HFFc6 (cell line): Measurements from ENCODE around the gene STK25. TPM values are rescaled to one million over a fixed set of nuclear protein-coding genes. Genes with fewer than 3 reads are reported as not detected.

Experiments
- DNase-seq: peaks from one replicate; pipeline ENCODE4 v3.0.0-alpha.2; 2018
- H3K27ac Mint-ChIP-seq: 2 replicates; pipeline ENCODE4 v1.8.0; 2020; ENCODE audit warnings: mild to moderate bottlenecking, mixed read lengths
- H3K27me3 Mint-ChIP-seq: 2 replicates; pipeline ENCODE4 v1.8.0; 2021; ENCODE audit warnings: mild to moderate bottlenecking, moderate library complexity, mixed read lengths; ENCODE audit not compliant: insufficient read depth
- H3K36me3 Mint-ChIP-seq: 2 replicates; pipeline ENCODE4 v1.8.0; 2021; ENCODE audit warnings: low read depth, mixed read lengths
- H3K4me1 Mint-ChIP-seq: 2 replicates; pipeline ENCODE4 v1.8.0; 2020; ENCODE audit warnings: low read depth, mixed read lengths
- H3K4me3 Mint-ChIP-seq: 2 replicates; pipeline ENCODE4 v1.8.0; 2020; ENCODE audit warnings: mild to moderate bottlenecking, moderate library complexity, mixed read lengths
- H3K9me3 Mint-ChIP-seq: 2 replicates; pipeline ENCODE4 v1.8.0; 2020; ENCODE audit warnings: mild to moderate bottlenecking, mixed read lengths
- total RNA-seq, 6 experiments: library from RNA; stranded (reverse); fragmentation: NEBNext Ultra II Directional; extraction: Animal tissue kit (Norgen Biotek cat#: 25700); gene quantifications; 2 replicates in 1 of 6; 3 replicates in 5 of 6; pipeline ENCODE4 v1.2.3, GENCODE V29; 2021
- TF ChIP-seq, protein P1 (sequence below): fragments of 200-600 bp; sonication (generic); IDR thresholded peaks from 2 replicates; pipeline ENCODE4 v1.5.0; 2021; ENCODE audit warnings: antibody characterized with exemption, mild to moderate bottlenecking

STK25 gene
- total RNA-seq, 6 experiments from 2014 or later: 129 to 159 (median 150) TPM

DNA sequence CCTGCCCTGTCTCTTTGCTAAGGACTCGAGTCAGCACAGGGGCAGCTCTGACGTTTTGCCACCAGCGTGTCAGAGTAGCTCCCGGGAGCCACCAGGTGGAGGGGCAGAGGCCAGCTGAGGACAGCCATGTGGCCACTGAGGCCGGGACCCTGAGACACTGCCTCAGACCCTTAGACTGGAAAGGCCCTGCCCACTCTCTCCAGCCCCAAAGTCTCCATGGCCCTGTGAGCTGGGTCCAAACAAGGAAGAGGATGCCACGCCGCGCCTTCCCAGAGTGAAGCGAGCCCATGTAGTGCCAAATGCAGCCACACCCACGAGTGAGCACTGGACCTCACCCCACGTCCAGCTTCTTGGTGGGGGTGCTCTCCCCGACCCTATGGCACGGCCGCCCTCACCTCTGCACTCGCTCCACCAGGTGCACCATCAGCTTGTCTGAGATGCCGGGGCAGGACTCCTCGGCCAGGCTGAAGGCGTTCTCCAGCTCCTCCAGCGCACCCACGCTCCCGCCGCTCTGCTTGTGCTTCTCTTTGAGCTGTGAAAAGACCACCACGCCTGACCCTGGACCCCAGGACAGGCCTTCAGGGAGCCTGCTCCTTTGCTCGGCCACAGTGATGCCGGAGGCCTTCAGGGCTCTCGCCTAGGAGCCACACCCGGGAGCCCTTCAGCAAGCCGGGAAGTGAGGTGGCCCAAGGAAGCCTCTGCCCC is 12.2 kb downstream of the STK25 start:
- no peaks in the 10 kb centered on the region; the same call in none of the 2 replicates for H3K27me3 Mint-ChIP-seq
- TF ChIP-seq, protein P1, sequence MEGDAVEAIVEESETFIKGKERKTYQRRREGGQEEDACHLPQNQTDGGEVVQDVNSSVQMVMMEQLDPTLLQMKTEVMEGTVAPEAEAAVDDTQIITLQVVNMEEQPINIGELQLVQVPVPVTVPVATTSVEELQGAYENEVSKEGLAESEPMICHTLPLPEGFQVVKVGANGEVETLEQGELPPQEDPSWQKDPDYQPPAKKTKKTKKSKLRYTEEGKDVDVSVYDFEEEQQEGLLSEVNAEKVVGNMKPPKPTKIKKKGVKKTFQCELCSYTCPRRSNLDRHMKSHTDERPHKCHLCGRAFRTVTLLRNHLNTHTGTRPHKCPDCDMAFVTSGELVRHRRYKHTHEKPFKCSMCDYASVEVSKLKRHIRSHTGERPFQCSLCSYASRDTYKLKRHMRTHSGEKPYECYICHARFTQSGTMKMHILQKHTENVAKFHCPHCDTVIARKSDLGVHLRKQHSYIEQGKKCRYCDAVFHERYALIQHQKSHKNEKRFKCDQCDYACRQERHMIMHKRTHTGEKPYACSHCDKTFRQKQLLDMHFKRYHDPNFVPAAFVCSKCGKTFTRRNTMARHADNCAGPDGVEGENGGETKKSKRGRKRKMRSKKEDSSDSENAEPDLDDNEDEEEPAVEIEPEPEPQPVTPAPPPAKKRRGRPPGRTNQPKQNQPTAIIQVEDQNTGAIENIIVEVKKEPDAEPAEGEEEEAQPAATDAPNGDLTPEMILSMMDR: no peak
- no peak overlapping the region for H3K27ac Mint-ChIP-seq
- H3K4me1 Mint-ChIP-seq: no peaks in the 10 kb centered on the region
- no peak overlapping the region for H3K4me3 Mint-ChIP-seq
- no peak for DNase-seq
- H3K9me3 Mint-ChIP-seq: no peaks in the 10 kb centered on the region
- H3K36me3 Mint-ChIP-seq: peaks cover 10% of the 10 kb centered on the region; the same call in 1 of the 2 replicates

DNA sequence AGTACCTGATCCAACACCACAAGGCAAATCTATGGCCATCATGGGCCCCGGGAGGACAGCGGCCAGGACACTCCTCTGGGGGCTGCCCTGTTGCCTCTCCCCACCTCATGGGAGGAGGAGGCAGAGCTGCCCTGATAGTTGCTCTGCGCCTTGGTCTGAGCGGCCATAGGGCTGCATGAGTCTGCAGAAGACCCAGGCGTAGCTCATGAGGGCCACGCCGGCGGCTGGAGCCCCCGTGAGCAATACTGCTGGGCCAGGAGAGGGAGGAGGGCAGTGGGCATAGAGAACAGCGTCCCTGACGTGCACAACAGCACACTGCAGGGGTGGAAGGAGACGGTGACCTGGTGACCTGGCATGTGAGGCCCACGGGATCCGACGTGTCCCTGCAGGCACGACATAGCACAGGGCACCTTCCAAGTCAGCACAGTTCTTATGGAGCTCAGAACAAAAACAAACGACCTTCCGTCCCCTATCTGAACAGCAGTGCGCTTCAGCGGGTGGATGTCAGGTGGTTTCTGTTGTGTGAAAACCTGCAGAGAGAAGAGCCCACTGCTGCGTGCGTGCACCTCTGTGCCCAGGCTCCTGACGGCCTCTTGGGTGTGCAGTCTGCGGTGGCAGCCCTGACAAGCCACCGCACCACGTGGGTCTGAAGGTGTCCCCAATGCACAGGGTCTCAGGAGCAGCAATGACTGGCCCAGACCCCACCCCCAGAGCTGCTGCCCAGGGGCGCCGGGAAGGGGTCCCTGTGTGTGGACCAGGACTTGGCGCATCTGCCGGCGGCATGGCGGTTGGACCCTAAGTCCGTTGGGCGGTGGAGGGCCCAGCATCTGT is 13.0 kb downstream of the STK25 start:
- Mint-ChIP-seq H3K36me3 (peaks cover 10% of the 10 kb centered on the region; the same call in 1 of the 2 replicates), H3K27ac (no peak overlapping the region), H3K4me1 (peaks cover 7% of the 10 kb centered on the region), H3K9me3 (no peaks in the 10 kb centered on the region), H3K27me3 (no peaks in the 10 kb centered on the region; the same call in none of the 2 replicates), H3K4me3 (no peak overlapping the region)
- TF ChIP-seq, protein P1: no peak
- DNase-seq: no peak

DNA sequence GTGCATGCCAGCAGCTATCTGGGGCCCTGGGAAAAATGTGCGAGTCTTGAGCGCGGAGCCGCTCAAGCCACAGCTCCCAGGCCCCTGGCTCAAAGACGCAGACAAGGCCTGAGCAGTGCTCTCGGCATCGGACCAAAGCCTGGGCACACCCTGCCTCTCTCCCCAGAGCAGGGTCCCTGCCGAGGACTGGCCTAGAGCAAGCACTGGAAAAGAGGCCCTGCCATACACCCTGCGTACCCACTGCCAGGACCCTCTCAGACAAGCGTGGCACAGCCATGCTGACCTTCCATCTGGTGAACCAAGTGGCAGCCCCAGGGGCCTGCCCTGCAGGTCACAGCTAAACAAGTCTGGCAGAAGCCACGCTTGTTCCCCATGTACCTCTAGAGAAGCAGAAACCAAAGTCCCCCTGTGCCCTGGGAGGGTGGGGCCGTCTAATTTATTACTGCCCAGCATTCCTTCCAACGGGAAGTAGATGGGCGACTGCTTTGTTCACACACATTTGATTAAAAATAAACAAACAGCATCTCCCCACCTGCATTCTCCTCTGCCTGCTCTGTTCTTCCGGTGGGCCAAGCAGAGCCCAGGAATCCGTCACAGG is 14.0 kb downstream of the STK25 start:
- Mint-ChIP-seq H3K27me3 (peaks cover 1% of the 10 kb centered on the region), H3K36me3 (peaks cover 10% of the 10 kb centered on the region; the same call in 1 of the 2 replicates), H3K4me1 (peaks cover 10% of the 10 kb centered on the region), H3K27ac (no peak overlapping the region), H3K9me3 (no peaks in the 10 kb centered on the region), H3K4me3 (no peak overlapping the region)
- DNase-seq: no peak
- TF ChIP-seq, protein P1: no peak

DNA sequence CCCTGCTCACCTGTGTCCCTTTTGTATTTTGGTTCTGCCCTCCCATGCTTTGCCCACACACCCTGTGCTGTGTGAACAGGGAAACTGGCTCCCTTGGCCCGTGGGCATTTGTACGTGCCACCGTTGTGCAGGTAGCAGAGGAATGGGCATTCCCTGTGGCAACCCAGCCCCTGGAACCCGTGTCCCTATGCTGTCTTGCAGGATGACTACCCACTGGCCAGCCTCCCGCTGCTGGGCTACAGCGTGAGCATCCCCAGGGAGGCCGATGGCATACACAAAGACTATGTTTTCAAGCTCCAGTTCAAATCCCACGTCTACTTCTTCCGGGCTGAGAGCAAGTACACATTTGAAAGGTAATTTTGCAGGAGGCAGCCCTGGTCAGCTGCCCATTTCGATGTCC is 15.3 kb downstream of the STK25 start:
- Mint-ChIP-seq H3K27me3 (peaks cover 1% of the 10 kb centered on the region), H3K36me3 (peaks cover 10% of the 10 kb centered on the region; the same call in 1 of the 2 replicates), H3K27ac (no peak overlapping the region), H3K4me3 (no peak overlapping the region), H3K9me3 (no peaks in the 10 kb centered on the region), H3K4me1 (peaks cover 10% of the 10 kb centered on the region)
- TF ChIP-seq, protein P1: no peak
- DNase-seq: no peak

DNA sequence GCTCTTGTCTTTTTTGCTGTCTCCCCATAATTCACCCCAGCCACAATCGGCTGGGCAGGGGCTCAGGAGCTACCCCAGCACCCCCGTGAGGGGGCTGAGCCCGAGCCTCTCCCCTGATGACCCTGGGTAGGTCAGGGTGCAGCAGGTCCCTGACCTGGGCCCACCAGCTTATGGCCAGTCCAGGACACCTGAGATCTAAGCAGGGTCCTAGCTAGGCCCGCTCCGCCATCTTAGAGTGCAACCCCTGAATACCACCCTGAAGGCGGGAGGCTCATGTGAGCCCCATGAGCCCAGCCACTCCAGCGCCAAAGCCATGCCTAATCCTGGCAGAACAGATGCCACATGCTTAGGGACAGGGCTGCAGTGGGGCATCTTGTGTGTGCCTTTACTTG is 16.2 kb downstream of the STK25 start:
- no peak for DNase-seq
- H3K9me3 Mint-ChIP-seq: no peaks in the 10 kb centered on the region
- H3K27ac Mint-ChIP-seq: no peak overlapping the region
- peaks cover 10% of the 10 kb centered on the region; the same call in 1 of the 2 replicates for H3K36me3 Mint-ChIP-seq
- TF ChIP-seq, protein P1: no peak
- peaks cover 1% of the 10 kb centered on the region for H3K27me3 Mint-ChIP-seq
- H3K4me1 Mint-ChIP-seq: peaks cover 10% of the 10 kb centered on the region
- H3K4me3 Mint-ChIP-seq: no peak overlapping the region
